IMR-90 (cell line): ENCODE measurements around the gene PYGO2. TPM values are rescaled to one million over a fixed set of nuclear protein-coding genes. Genes with fewer than 3 reads are reported as not detected.

Experiments
- ATAC-seq: fragments of 200-7000 bp; cut with Tn5 transposase; 2 replicates; pipeline ENCODE4 v1.9.1; 2020; ENCODE audit warnings: low read depth, mild to moderate bottlenecking, moderate library complexity
- BruUV-seq: library from RNA; stranded (reverse); fragments of 400-500 nt; replicated peaks from 2 replicates; lab custom pipeline; 2021; lab: Mats Ljungman, UMichigan
- CTCF ChIA-PET: fragments of 300-600 bp; formaldehyde crosslinking; extraction: SDS; loops from one replicate; lab custom pipeline; 2021; ENCODE audit warnings: antibody characterized with exemption; lab: Yijun Ruan, JAX
- POLR2A ChIA-PET: fragments of 300-600 bp; sonication (Branson Sonifier 250); formaldehyde crosslinking; loops from one replicate; lab custom pipeline; 2022; ENCODE audit warnings: antibody characterized with exemption; ENCODE audit not compliant: unreplicated experiment; lab: Charles Lee
- DNase-seq: peaks from one replicate; pipeline ENCODE4 v3.0.0; 2013
- H2AFZ ChIP-seq: replicated peaks from 2 replicates; pipeline ENCODE3; 2013; ENCODE audit warnings: low read length, mild to moderate bottlenecking; ENCODE audit not compliant: poor library complexity
- H2AK5ac ChIP-seq: 2 replicates; pipeline ENCODE4 v1.6.1; 2013; ENCODE audit warnings: low read depth, low read length, inconsistent platforms
- H2AK9ac ChIP-seq: replicated peaks from 2 replicates; pipeline ENCODE3; 2013; ENCODE audit warnings: mild to moderate bottlenecking, low read depth, low read length, moderate library complexity; ENCODE audit not compliant: poor library complexity
- H2BK120ac ChIP-seq: 2 replicates; pipeline ENCODE4 v1.6.1; 2013; ENCODE audit warnings: low read depth, low read length, inconsistent platforms
- H2BK15ac ChIP-seq: 3 replicates; pipeline ENCODE4 v1.6.1; 2013; ENCODE audit warnings: low read depth, low read length, inconsistent platforms
- H2BK20ac ChIP-seq: 2 replicates; pipeline ENCODE4 v1.6.1; 2013; ENCODE audit warnings: low read depth, mild to moderate bottlenecking, inconsistent platforms, low read length, moderate library complexity
- H2BK5ac ChIP-seq: 2 replicates; pipeline ENCODE4 v1.6.1; 2013; ENCODE audit warnings: mild to moderate bottlenecking, low read depth, low read length, inconsistent platforms; ENCODE audit not compliant: poor library complexity, severe bottlenecking
- H3K14ac ChIP-seq: replicated peaks from 2 replicates; pipeline ENCODE4 v1.6.1; 2013; ENCODE audit warnings: low read depth, low read length, inconsistent platforms
- H3K18ac ChIP-seq: 2 replicates; pipeline ENCODE4 v1.6.1; 2013; ENCODE audit warnings: low read depth, low read length, control low read depth
- H3K23ac ChIP-seq: 2 replicates; pipeline ENCODE4 v1.6.1; 2013; ENCODE audit warnings: low read depth, low read length, inconsistent platforms
- H3K27ac ChIP-seq: 2 replicates; pipeline ENCODE4 v1.5.1; 2013; ENCODE audit warnings: mild to moderate bottlenecking, control low read depth, low read length; ENCODE audit not compliant: insufficient read depth
- H3K27me3 ChIP-seq: 2 replicates; pipeline ENCODE4 v1.6.1; 2013; ENCODE audit warnings: low read length; ENCODE audit not compliant: control insufficient read depth, insufficient read depth
- H3K36me3 ChIP-seq: 2 replicates; pipeline ENCODE4 v1.6.1; 2013; ENCODE audit warnings: low read length, mixed read lengths; ENCODE audit not compliant: control insufficient read depth, insufficient read depth
- H3K4ac ChIP-seq: 2 replicates; pipeline ENCODE4 v1.6.1; 2013; ENCODE audit warnings: low read depth, low read length, inconsistent platforms
- H3K4me1 ChIP-seq: 2 replicates; pipeline ENCODE4 v1.6.1; 2013; ENCODE audit warnings: low read length, mixed read lengths; ENCODE audit not compliant: control insufficient read depth, insufficient read depth
- H3K4me2 ChIP-seq: 2 replicates; pipeline ENCODE4 v1.6.1; 2013; ENCODE audit warnings: low read depth, mild to moderate bottlenecking, control low read depth, low read length, moderate library complexity
- H3K4me3 ChIP-seq: 2 replicates; pipeline ENCODE4 v1.5.1; 2013; ENCODE audit warnings: low read depth, mild to moderate bottlenecking, control low read depth, low read length, moderate library complexity; ENCODE audit not compliant: insufficient read depth
- H3K56ac ChIP-seq: 2 replicates; pipeline ENCODE4 v1.6.1; 2013; ENCODE audit warnings: low read length, inconsistent platforms; ENCODE audit not compliant: insufficient read depth; ENCODE audit errors: extremely low read depth
- H3K79me1 ChIP-seq, 2 experiments: 2 replicates each; pipeline ENCODE4 v1.6.1; 2013; ENCODE audit warnings: low read length in 2 of 2, inconsistent platforms in 1 of 2, low read depth in 1 of 2
- H3K9ac ChIP-seq: 2 replicates; pipeline ENCODE4 v1.6.1; 2013; ENCODE audit warnings: low read depth, low read length, control low read depth
- H3K9me1 ChIP-seq: 2 replicates; pipeline ENCODE4 v1.6.1; 2013; ENCODE audit warnings: low read length, inconsistent platforms; ENCODE audit not compliant: insufficient read depth
- H3K9me3 ChIP-seq: 2 replicates; pipeline ENCODE4 v1.6.1; 2013; ENCODE audit warnings: low read length; ENCODE audit not compliant: control insufficient read depth, insufficient read depth
- H4K20me1 ChIP-seq: 2 replicates; pipeline ENCODE4 v1.6.1; 2013; ENCODE audit warnings: low read length, inconsistent platforms; ENCODE audit not compliant: insufficient read depth
- H4K5ac ChIP-seq: 2 replicates; pipeline ENCODE4 v1.6.1; 2013; ENCODE audit warnings: mild to moderate bottlenecking, low read depth, low read length, control low read depth
- H4K8ac ChIP-seq, 2 experiments: 2 replicates each; pipeline ENCODE4 v1.6.1; 2013; ENCODE audit warnings: low read depth in 2 of 2, low read length in 2 of 2, control low read depth in 1 of 2, inconsistent platforms in 1 of 2
- H4K91ac ChIP-seq: 2 replicates; pipeline ENCODE4 v1.6.1; 2013; ENCODE audit warnings: low read depth, low read length, inconsistent platforms; ENCODE audit not compliant: insufficient read depth
- BHLHE40 ChIP-seq: fragments of 150-350 bp; IDR thresholded peaks from 2 replicates; pipeline ENCODE4 v1.6.1; 2016; ENCODE audit warnings: mild to moderate bottlenecking, low read depth, low read length
- CEBPB ChIP-seq: IDR thresholded peaks from 2 replicates; pipeline ENCODE4 v1.6.1; 2012; ENCODE audit warnings: low read depth, low read length, improper control_type of control experiment
- CHD1 ChIP-seq: IDR thresholded peaks from 2 replicates; pipeline ENCODE4 v1.6.1; 2012; ENCODE audit warnings: low read depth, low read length, improper control_type of control experiment
- CTCF ChIP-seq: conservative IDR thresholded peaks from 2 replicates; pipeline ENCODE4 v1.5.1; 2012; ENCODE audit warnings: mild to moderate bottlenecking, low read depth, low read length, improper control_type of control experiment
- FOS ChIP-seq: fragments of 150-350 bp; IDR thresholded peaks from 2 replicates; pipeline ENCODE4 v1.6.1; 2016; ENCODE audit warnings: low read depth, low read length
- MAZ ChIP-seq: IDR thresholded peaks from 2 replicates; pipeline ENCODE4 v1.6.1; 2012; ENCODE audit warnings: low read depth, mild to moderate bottlenecking, low read length, improper control_type of control experiment, moderate library complexity, borderline replicate concordance
- POLR2A ChIP-seq: IDR thresholded peaks from 2 replicates; pipeline ENCODE4 v1.6.1; 2012; ENCODE audit warnings: mild to moderate bottlenecking, low read depth, low read length
- SMC3 ChIP-seq: fragments of 150-350 bp; IDR thresholded peaks from 2 replicates; pipeline ENCODE4 v1.6.1; 2016; ENCODE audit warnings: low read depth, mild to moderate bottlenecking, antibody characterized with exemption, low read length, moderate library complexity
- USF2 ChIP-seq: fragments of 150-350 bp; IDR thresholded peaks from 2 replicates; pipeline ENCODE4 v1.6.1; 2017; ENCODE audit warnings: mild to moderate bottlenecking, antibody characterized with exemption, low read length, low read depth
- WGBS, 2 experiments: methylation state at CpG; one replicate each; pipeline versions ENCODE4 v1.1.5 to v1.1.7; 2013; ENCODE audit warnings: missing lambda C conversion rate in 2 of 2; ENCODE audit not compliant: insufficient read length in 1 of 2; ENCODE audit errors: extremely low coverage in 2 of 2; 5-methylcytosine and 5-hydroxymethylcytosine counted together
- dilution Hi-C: fragments of 300-500 bp; cut with HindIII; formaldehyde crosslinking; loops from one replicate; pipeline ENCODE4 v1.14.3; 2018; ENCODE audit warnings: low sequenced_read_pairs; ENCODE audit not compliant: unreplicated experiment
- in situ Hi-C: fragments of 300-500 bp; cut with MboI; formaldehyde crosslinking; loops from 3 replicates; pipeline ENCODE4 v1.14.3; 2019; ENCODE audit warnings: low sequenced_read_pairs, inconsistent platforms, mixed read lengths
- intact Hi-C: fragments of 100-400 bp; cut with micrococcal nuclease; formaldehyde crosslinking; loops from 2 replicates; pipeline ENCODE4 v1.10.0; 2022
- polyA plus RNA-seq, 3 experiments: library from polyadenylated mRNA; depleted of rRNA; stranded (reverse); fragments of >200 nt; gene quantifications; 2 replicates each; pipeline ENCODE4 v1.2.3, GENCODE V29; 2012; ENCODE audit warnings: low replicate concordance in 1 of 3
- total RNA-seq: library from RNA; depleted of rRNA; stranded (reverse); fragments of >200 nt; gene quantifications from 2 replicates; pipeline ENCODE4 v1.2.3, GENCODE V29; 2012

The PYGO2 gene
- total and polyA plus RNA-seq, 2 of the 4 experiments (the other 2 are of a cell fraction) = 5.4 to 14.8 TPM

- Histone ChIP-seq H3K4ac (peak overlapping the region; percentile 97), H3K4me2 (peak overlapping the region; percentile 91), H2BK5ac (peak overlapping the region; percentile 96), H3K4me1 (peaks cover 11% of the 10 kb centered on the region), H3K56ac (peak overlapping the region; percentile 89), H3K18ac (peak overlapping the region; percentile 76), H2AK5ac (peak overlapping the region; percentile 72), H3K9me3 (no peaks in the 10 kb centered on the region), H2BK15ac (peak overlapping the region; percentile 25; the same call in 2 of the 3 replicates), H4K91ac (peak overlapping the region; percentile 92), H3K36me3 (no peaks in the 10 kb centered on the region), H4K20me1 (no peaks in the 10 kb centered on the region; the same call in 1 of the 2 replicates), H3K27me3 (no peaks in the 10 kb centered on the region), H2AFZ (peak overlapping the region; percentile 91), H3K79me1 (peaks cover 6 to 40% of the 10 kb centered on the region in 2 experiments), H3K23ac (peak overlapping the region; percentile 93), H3K14ac (peak overlapping the region; percentile 98), H3K9me1 (peaks cover 7% of the 10 kb centered on the region), H2AK9ac (peak overlapping the region; percentile 98), H3K9ac (peak overlapping the region; percentile 91), H4K8ac (peak overlapping the region; percentile 29 to 90; a peak in 3 of 4 replicates), H2BK120ac (peak overlapping the region; percentile 66), H4K5ac (peak overlapping the region; percentile 81), H3K4me3 (peak overlapping the region; percentile 57), H3K27ac (peak overlapping the region; percentile 80), H2BK20ac (peak overlapping the region; percentile 74)
- TF ChIP-seq SMC3 (no peak), CTCF (no peak), FOS (no peak), CEBPB (no peak), USF2 (no peak), MAZ (0 out of 2 replicates have a peak, but pooled peaks have one; percentile 8), CHD1 (0 out of 2 replicates have a peak, but pooled peaks have one; percentile 52), BHLHE40 (no peak), POLR2A (peak; percentile 40; the same call in 1 of the 2 replicates)
- ChIA-PET POLR2A (no interaction called here), CTCF (no interaction called here)
- peak; percentile 24 for ATAC-seq
- in situ Hi-C loops (no loop called here), dilution Hi-C loops (no loop called here), intact Hi-C loops (loop anchor here (1.0 to 10.0 kb wide), 2 partner anchors 20 to 200 kb away; partner anchors contain the start of genes KRTCAP2 and TRIM46)
- DNase-seq = peak; percentile 93
- 1% methylated on average over 19 of the region's 30 CpGs; no CpG with 5 or more reads in 1 of the 2 experiments for WGBS, 2 experiments
- BruUV-seq = no TSS peak
Measured at GRCh38 chr1:154974808-154975408, 13.3 kb upstream of the PYGO2 start.
